Vagina (tissue), 2 donors: ENCODE data around the gene HK2.

Experiments used
- POLR2A ChIP-seq, 2 donors: fragments of 450-650 bp; IDR thresholded peaks; one replicate each; pipeline ENCODE4 v1.6.1; 2017; ENCODE audit warnings: antibody characterized with exemption in 2 of 2, mild to moderate bottlenecking in 2 of 2, moderate library complexity in 2 of 2
- TF ChIP-seq, protein P1 (sequence below), 3 experiments: fragments of 450-650 bp in 2 of 3; fragments of 200-600 bp in 1 of 3; sonication (generic) in 1 of 3; IDR thresholded peaks; one replicate each; pipeline ENCODE4 v1.5.1; 2017 to 2019; ENCODE audit warnings: antibody characterized with exemption in 3 of 3, mild to moderate bottlenecking in 2 of 3, moderate library complexity in 2 of 3

DNA sequence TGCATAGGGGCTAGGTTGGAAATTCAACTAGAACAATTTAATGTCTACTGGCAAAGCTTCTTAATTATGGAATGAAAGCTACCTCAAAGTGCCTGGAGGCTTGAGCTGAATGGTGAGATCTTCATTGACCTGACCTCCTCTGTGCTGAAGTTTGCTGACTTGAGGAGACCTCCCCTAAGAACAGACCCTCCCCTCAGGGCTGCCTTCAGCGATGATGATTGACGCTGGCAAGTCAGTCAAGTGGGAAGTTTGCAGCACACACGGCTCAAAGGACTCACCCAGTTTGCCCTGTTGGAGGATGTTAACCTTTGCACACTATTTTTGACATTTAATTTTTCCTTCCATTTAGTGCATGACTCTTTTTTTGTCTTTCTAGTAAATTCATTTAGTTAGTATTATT is 107.4 kb downstream of the HK2 start:
- TF ChIP-seq, protein P1, sequence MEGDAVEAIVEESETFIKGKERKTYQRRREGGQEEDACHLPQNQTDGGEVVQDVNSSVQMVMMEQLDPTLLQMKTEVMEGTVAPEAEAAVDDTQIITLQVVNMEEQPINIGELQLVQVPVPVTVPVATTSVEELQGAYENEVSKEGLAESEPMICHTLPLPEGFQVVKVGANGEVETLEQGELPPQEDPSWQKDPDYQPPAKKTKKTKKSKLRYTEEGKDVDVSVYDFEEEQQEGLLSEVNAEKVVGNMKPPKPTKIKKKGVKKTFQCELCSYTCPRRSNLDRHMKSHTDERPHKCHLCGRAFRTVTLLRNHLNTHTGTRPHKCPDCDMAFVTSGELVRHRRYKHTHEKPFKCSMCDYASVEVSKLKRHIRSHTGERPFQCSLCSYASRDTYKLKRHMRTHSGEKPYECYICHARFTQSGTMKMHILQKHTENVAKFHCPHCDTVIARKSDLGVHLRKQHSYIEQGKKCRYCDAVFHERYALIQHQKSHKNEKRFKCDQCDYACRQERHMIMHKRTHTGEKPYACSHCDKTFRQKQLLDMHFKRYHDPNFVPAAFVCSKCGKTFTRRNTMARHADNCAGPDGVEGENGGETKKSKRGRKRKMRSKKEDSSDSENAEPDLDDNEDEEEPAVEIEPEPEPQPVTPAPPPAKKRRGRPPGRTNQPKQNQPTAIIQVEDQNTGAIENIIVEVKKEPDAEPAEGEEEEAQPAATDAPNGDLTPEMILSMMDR (IDR thresholded peaks at IDR 0.05) = no peak
- TF ChIP-seq POLR2A (IDR thresholded peaks at IDR 0.05) = no peak
